MM.1S (cell line): Measurements from ENCODE around the gene TEX2.

Source experiments
- EZH2 ChIP-seq: fragments of 300-600 bp; sonication (generic); optimal IDR thresholded peaks from 2 replicates; pipeline ENCODE3; 2017; ENCODE audit warnings: low read depth, mild to moderate bottlenecking, antibody characterized with exemption, low read length, mixed read lengths
- EZH2phosphoT487 ChIP-seq: fragments of 300-600 bp; sonication (generic); IDR thresholded peaks from 2 replicates; pipeline ENCODE4 v1.6.1; 2018; ENCODE audit warnings: antibody characterized with exemption, low read length
- TF ChIP-seq, protein P1 (sequence below): fragments of 300-600 bp; sonication (generic); IDR thresholded peaks from 2 replicates; pipeline ENCODE4 v1.5.1; 2016; ENCODE audit warnings: antibody characterized with exemption, low read length, mixed read lengths

DNA sequence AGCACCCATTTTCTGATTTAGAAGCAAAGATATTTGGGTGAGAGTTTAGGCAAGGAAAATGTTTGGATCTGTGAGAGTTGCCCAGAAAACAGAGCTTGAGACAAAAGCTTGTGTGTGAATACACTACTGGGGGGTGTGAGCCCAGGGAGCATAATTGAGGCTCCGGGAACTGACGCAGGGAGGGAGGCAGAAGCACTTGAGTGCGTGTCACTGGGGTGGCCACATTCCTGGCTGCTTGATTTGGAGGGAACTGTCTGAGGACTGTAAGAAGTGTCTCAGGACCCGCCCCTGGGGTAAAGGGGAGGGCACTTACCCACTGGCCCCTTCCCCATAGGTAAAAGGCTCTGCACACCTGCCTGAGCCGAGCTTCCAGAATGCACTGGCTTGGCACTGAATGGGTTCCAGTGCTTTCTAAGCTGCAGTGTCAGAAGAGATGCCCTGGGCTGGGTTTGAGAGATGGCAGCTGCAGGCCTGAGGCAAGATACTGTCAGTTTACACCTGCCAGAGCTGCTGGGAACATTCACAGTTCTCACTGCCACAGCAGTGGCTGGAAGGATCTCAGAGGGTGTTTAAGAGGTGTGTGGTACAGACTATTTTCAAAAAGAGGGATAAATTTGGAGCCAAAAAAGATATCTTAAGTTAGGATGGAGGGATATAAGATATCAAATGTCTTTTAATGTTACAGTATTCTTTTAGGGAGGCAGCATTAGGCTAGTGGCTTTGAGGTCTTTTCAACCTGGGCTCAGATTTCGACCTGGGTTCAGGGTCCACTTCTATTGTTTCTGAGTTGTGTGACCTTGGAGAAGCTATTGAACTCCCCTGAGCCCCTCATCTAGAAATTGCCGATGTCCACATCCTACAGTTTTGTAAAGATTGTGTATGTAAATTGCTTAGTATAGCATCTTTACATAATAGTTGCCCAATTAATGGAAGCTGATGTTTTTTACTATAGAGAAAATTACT is 6.9 kb upstream of the TEX2 start:
- TF ChIP-seq, protein P1, sequence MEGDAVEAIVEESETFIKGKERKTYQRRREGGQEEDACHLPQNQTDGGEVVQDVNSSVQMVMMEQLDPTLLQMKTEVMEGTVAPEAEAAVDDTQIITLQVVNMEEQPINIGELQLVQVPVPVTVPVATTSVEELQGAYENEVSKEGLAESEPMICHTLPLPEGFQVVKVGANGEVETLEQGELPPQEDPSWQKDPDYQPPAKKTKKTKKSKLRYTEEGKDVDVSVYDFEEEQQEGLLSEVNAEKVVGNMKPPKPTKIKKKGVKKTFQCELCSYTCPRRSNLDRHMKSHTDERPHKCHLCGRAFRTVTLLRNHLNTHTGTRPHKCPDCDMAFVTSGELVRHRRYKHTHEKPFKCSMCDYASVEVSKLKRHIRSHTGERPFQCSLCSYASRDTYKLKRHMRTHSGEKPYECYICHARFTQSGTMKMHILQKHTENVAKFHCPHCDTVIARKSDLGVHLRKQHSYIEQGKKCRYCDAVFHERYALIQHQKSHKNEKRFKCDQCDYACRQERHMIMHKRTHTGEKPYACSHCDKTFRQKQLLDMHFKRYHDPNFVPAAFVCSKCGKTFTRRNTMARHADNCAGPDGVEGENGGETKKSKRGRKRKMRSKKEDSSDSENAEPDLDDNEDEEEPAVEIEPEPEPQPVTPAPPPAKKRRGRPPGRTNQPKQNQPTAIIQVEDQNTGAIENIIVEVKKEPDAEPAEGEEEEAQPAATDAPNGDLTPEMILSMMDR, result no peak
- TF ChIP-seq EZH2, result no peak
- no peak for TF ChIP-seq EZH2phosphoT487
